GM12878 (cell line): Measurements from ENCODE around the gene HCST. TPM values are rescaled to one million over a fixed set of nuclear protein-coding genes. Genes with fewer than 3 reads are reported as not detected.

Experiments
- ATAC-seq: fragments of 200-7000 bp; cut with Tn5 transposase; 3 replicates; pipeline ENCODE4 v1.9.1; 2020; ENCODE audit warnings: mild to moderate bottlenecking, moderate library complexity
- BruUV-seq: library from RNA; stranded (reverse); fragments of 400-500 nt; replicated peaks from 2 replicates; lab custom pipeline; 2021; lab: Mats Ljungman, UMichigan
- CTCF ChIA-PET: fragments of 300-600 bp; sonication (Branson Sonifier 250); formaldehyde crosslinking; extraction: SDS; loops from one replicate; lab custom pipeline; 2021; ENCODE audit warnings: inconsistent platforms; lab: Yijun Ruan, JAX
- POLR2A ChIA-PET: fragments of 350-600 bp; formaldehyde crosslinking; extraction: SDS; loops from one replicate; lab custom pipeline; 2021; ENCODE audit warnings: inconsistent platforms; lab: Charles Lee
- RAD21 ChIA-PET: fragments of 300-600 bp; sonication (Branson Sonifier 250); formaldehyde crosslinking; loops from one replicate; lab custom pipeline; 2023; ENCODE audit warnings: antibody characterized with exemption; ENCODE audit not compliant: unreplicated experiment; lab: Charles Lee
- SMC1A ChIA-PET: fragments of 300-600 bp; sonication (Branson Sonifier 250); formaldehyde crosslinking; loops from one replicate; lab custom pipeline; 2023; ENCODE audit not compliant: unreplicated experiment, uncharacterized antibody; lab: Charles Lee
- DNase-seq: peaks from one replicate; pipeline ENCODE4 v3.0.0-alpha.2; 2011; ENCODE audit warnings: low read depth, low spot score
- FAIRE-seq: peaks from 3 replicates; lab custom pipeline; 2011; peaks lifted over from hg19 to GRCh38; lab: Jason Lieb, UNC
- H2AFZ ChIP-seq: 2 replicates; pipeline ENCODE4 v1.6.0; 2011; ENCODE audit warnings: low read depth, low read length, control low read depth; ENCODE audit not compliant: control insufficient read depth
- H3K27ac ChIP-seq: 2 replicates; pipeline ENCODE4 v1.5.1; 2011; ENCODE audit warnings: control low read depth; ENCODE audit not compliant: control insufficient read depth, insufficient read depth
- H3K27me3 ChIP-seq, 2 experiments: replicated peaks in 1 of 2; 2 replicates each; pipeline versions ENCODE4 v1.6.0 to v1.6.1; 2011; ENCODE audit warnings: low read length in 1 of 2; ENCODE audit not compliant: control insufficient read depth in 2 of 2, insufficient read depth in 2 of 2
- H3K36me3 ChIP-seq, 2 experiments: 2 replicates each; pipeline ENCODE4 v1.5.1; 2011; ENCODE audit warnings: low read length in 1 of 2; ENCODE audit not compliant: control insufficient read depth in 2 of 2, insufficient read depth in 2 of 2
- H3K4me1 ChIP-seq: 2 replicates; pipeline ENCODE4 v1.6.1; 2011; ENCODE audit warnings: mild to moderate bottlenecking, low read length, moderate library complexity, mixed read lengths; ENCODE audit not compliant: control insufficient read depth, insufficient read depth
- H3K4me2 ChIP-seq: 2 replicates; pipeline ENCODE4 v1.6.0; 2011; ENCODE audit warnings: control low read depth; ENCODE audit not compliant: control insufficient read depth, insufficient read depth
- H3K4me3 ChIP-seq: fragments of 200-600 bp; sonication (generic); 2 replicates; pipeline ENCODE4 v1.5.1; 2016
- H3K79me2 ChIP-seq: 2 replicates; pipeline ENCODE4 v1.6.0; 2011; ENCODE audit warnings: low read length; ENCODE audit not compliant: control insufficient read depth, insufficient read depth
- H3K9ac ChIP-seq: 2 replicates; pipeline ENCODE4 v1.8.0; 2011; ENCODE audit warnings: low read length, control low read depth, mixed read lengths; ENCODE audit not compliant: control insufficient read depth, insufficient read depth
- H3K9me3 ChIP-seq: replicated peaks from 3 replicates; pipeline ENCODE4 v1.5.1; 2011; ENCODE audit warnings: mild to moderate bottlenecking, low read length; ENCODE audit not compliant: control insufficient read depth, insufficient read depth
- H4K20me1 ChIP-seq: 2 replicates; pipeline ENCODE4 v1.6.0; 2011; ENCODE audit not compliant: control insufficient read depth, insufficient read depth
- CBX5 ChIP-seq: sonication (generic); IDR thresholded peaks from 2 replicates; pipeline ENCODE4 v1.6.1; 2016; ENCODE audit warnings: low read depth, moderate library complexity, mild to moderate bottlenecking, inconsistent platforms
- CREM ChIP-seq: IDR thresholded peaks from 2 replicates; pipeline ENCODE4 v1.6.1; 2014; ENCODE audit warnings: antibody characterized with exemption, low read depth
- E2F8 ChIP-seq: fragments of 450-650 bp; IDR thresholded peaks from 2 replicates; pipeline ENCODE4 v1.6.1; 2018; ENCODE audit warnings: mild to moderate bottlenecking, low read depth, moderate library complexity; ENCODE audit not compliant: partially characterized antibody
- FOXM1 ChIP-seq: IDR thresholded peaks from 2 replicates; pipeline ENCODE4 v1.6.1; 2012; ENCODE audit warnings: low read depth, mild to moderate bottlenecking, inconsistent platforms, low read length, moderate library complexity
- HDAC6 ChIP-seq: fragments of 200-600 bp; sonication (generic); IDR thresholded peaks from one replicate; pipeline ENCODE4 v1.8.0; 2017; ENCODE audit warnings: antibody characterized with exemption; ENCODE audit not compliant: unreplicated experiment
- HSF1 ChIP-seq: fragments of 150-350 bp; IDR thresholded peaks from 2 replicates; pipeline ENCODE4 v1.6.1; 2014; ENCODE audit warnings: mild to moderate bottlenecking, low read depth, low read length
- NR2C1 ChIP-seq: fragments of 450-650 bp; IDR thresholded peaks from 2 replicates; pipeline ENCODE4 v1.6.1; 2017; ENCODE audit warnings: antibody characterized with exemption, mild to moderate bottlenecking, moderate library complexity
- NR2F1 ChIP-seq: fragments of 450-650 bp; conservative IDR thresholded peaks from 2 replicates; pipeline ENCODE4 v1.6.1; 2017; ENCODE audit warnings: mild to moderate bottlenecking
- POLR2AphosphoS5 ChIP-seq: IDR thresholded peaks from 2 replicates; pipeline ENCODE4 v1.6.1; 2011; ENCODE audit warnings: mild to moderate bottlenecking, low read length, inconsistent platforms
- YY1 ChIP-seq: IDR thresholded peaks from 2 replicates; pipeline ENCODE4 v1.6.1; 2011; ENCODE audit warnings: low read depth, mild to moderate bottlenecking, low read length
- ZNF384 ChIP-seq: IDR thresholded peaks from 2 replicates; pipeline ENCODE4 v1.6.1; 2012; ENCODE audit warnings: low read depth, mild to moderate bottlenecking, low read length, improper control_type of control experiment, borderline replicate concordance
- WGBS: methylation state at CpG from one replicate; pipeline ENCODE4 v1.1.6; 2016; ENCODE audit warnings: low lambda C conversion rate; ENCODE audit not compliant: insufficient replicate concordance, insufficient coverage; ENCODE audit errors: missing lambda C conversion rate; 5-methylcytosine and 5-hydroxymethylcytosine counted together
- in situ Hi-C: fragments of 300-500 bp; cut with MboI; formaldehyde crosslinking; loops from 9 replicates; pipeline ENCODE4 v1.14.3; 2018; ENCODE audit warnings: mixed read lengths
- intact Hi-C: fragments of 100-400 bp; cut with micrococcal nuclease; formaldehyde crosslinking; loops from one replicate; pipeline ENCODE4 v1.14.2; 2022; ENCODE audit not compliant: unreplicated experiment
- polyA plus RNA-seq, 11 experiments: library from polyadenylated mRNA; depleted of rRNA in 4 of 11; unstranded in 6 of 11; stranded (reverse) in 5 of 11; fragments of >200 nt; fragmentation: Nextera tagmentation in 4 of 11; fragmentation: Illumina TruSeq in 1 of 11; extraction: Ambion mirVana in 4 of 11; extraction: Trizol in 1 of 11; gene quantifications; 1 replicate in 1 of 11; 2 replicates in 10 of 11; pipeline versions ENCODE4 v1.2.1 to v1.2.3, GENCODE V29; 2011 to 2016; ENCODE audit warnings: inconsistent platforms in 2 of 11, missing spikeins in 2 of 11, low read depth in 1 of 11
- total RNA-seq, 4 experiments: library from RNA; depleted of rRNA in 3 of 4; stranded (reverse); fragments of >200 nt in 3 of 4; fragmentation: Illumina TruSeq in 1 of 4; extraction: Trizol in 1 of 4; gene quantifications; 2 replicates each; pipeline versions ENCODE4 v1.2.1 to v1.2.3, GENCODE V29; 2013 to 2021
- TF ChIP-seq, protein P1 (sequence below): fragments of 450-650 bp; IDR thresholded peaks from 2 replicates; pipeline ENCODE4 v1.6.1; 2018; ENCODE audit warnings: borderline replicate concordance, mild to moderate bottlenecking; ENCODE audit not compliant: partially characterized antibody

Gene HCST
- total and polyA plus RNA-seq, 10 of the 15 experiments (the other 5 are each of a cell fraction or from before 2014, with no cell fraction given) = 7.5 to 79.6 (median 33.6) TPM

DNA sequence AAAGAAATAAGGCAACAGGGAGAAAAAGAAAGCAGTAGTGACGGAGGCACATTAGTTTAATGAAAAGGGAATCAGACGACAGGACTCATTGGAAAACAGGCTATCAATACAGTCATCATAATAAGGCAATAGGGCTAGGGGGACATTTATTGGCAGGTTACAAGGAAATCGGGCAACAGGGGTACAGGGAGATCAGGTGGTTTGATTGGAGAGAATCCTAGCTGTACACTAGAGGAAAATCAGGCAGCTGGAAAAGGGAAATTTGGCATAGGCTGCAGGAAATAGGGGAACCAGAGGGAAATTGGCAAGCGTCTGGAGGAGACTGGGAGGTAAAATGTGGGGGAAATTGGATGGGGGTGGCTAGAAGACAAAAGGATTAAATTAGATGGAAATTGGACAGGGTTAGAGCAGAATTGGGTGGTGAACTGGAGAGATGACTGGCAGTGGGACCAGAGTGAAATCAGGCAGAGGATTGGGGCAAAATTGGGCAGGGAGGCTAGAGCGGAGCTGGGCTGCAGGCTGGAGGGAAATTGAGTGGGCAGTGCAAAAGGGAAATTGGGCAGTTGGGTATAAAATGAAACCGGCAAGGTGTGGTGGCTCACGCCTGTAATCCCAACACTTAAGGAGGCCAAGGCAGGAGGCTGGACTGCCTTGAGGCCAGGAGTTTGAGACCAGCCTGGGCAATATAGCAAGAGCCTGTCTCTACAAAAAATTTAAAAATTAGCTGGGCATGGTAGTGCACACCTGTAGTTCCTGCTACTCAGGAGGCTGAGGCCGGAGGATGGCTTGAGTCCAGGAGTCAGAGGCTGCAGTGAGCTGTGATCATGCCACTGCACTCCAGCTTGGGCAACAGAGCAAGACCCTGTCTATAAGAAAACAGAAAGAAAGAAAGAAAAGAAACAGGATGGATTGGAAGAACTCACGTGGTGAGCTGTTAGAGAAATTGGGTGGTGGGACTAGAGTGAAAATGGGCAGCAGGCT is 41.3 kb downstream of the HCST start:
- BruUV-seq = no TSS peak
- in situ Hi-C loops (no loop called here), intact Hi-C loops (no loop called here)
- ChIA-PET POLR2A (interaction anchor here (0.6 kb wide), 1 partner anchor 529 kb away, joined by 3 read pairs; no protein-coding TSS in a partner anchor), RAD21 (no interaction called here), CTCF (interaction anchor here (0.6 to 1.0 kb wide), 2 partner anchors 11 to 1783 kb away, joined by 3 read pairs; no protein-coding TSS in a partner anchor), SMC1A (no interaction called here)
- no peaks in the 10 kb centered on the region for H3K4me1 ChIP-seq
- H3K27ac ChIP-seq = no peak overlapping the region
- no peaks in the 10 kb centered on the region for H3K79me2 ChIP-seq
- no peak overlapping the region for H2AFZ ChIP-seq
- H3K36me3 ChIP-seq = no peaks in the 10 kb centered on the region
- ATAC-seq = no peak
- H3K9ac ChIP-seq = no peak overlapping the region
- 67% methylated on average over 9 of the region's 9 CpGs for WGBS
- no peaks in the 10 kb centered on the region for H3K9me3 ChIP-seq
- H3K4me3 ChIP-seq = no peak overlapping the region
- H4K20me1 ChIP-seq = no peaks in the 10 kb centered on the region
- TF ChIP-seq NR2C1 (no peak), FOXM1 (no peak), POLR2AphosphoS5 (no peak), HDAC6 (no peak), CREM (no peak), ZNF384 (no peak), E2F8 (no peak), NR2F1 (no peak), HSF1 (no peak), CBX5 (no peak), YY1 (no peak)
- TF ChIP-seq, protein P1, sequence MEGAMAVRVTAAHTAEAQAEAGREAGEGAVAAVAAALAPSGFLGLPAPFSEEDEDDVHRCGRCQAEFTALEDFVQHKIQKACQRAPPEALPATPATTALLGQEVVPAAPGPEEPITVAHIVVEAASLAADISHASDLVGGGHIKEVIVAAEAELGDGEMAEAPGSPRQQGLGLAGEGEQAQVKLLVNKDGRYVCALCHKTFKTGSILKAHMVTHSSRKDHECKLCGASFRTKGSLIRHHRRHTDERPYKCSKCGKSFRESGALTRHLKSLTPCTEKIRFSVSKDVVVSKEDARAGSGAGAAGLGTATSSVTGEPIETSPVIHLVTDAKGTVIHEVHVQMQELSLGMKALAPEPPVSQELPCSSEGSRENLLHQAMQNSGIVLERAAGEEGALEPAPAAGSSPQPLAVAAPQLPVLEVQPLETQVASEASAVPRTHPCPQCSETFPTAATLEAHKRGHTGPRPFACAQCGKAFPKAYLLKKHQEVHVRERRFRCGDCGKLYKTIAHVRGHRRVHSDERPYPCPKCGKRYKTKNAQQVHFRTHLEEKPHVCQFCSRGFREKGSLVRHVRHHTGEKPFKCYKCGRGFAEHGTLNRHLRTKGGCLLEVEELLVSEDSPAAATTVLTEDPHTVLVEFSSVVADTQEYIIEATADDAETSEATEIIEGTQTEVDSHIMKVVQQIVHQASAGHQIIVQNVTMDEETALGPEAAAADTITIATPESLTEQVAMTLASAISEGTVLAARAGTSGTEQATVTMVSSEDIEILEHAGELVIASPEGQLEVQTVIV = no peak
- FAIRE-seq = no peak
- no peaks in the 10 kb centered on the region for H3K27me3 ChIP-seq
- H3K4me2 ChIP-seq = no peak overlapping the region
- DNase-seq = no peak
